GM12891 (cell line): ENCODE measurements around the gene CNPY1.

Source experiments
- POLR2A ChIP-seq: IDR thresholded peaks from 2 replicates; pipeline ENCODE4 v1.6.1; 2011; ENCODE audit warnings: low read depth, low read length, control low read depth
- POLR2AphosphoS5 ChIP-seq: IDR thresholded peaks from 2 replicates; pipeline ENCODE4 v1.6.1; 2011; ENCODE audit warnings: low read depth, low read length, control low read depth
- TAF1 ChIP-seq: IDR thresholded peaks from 2 replicates; pipeline ENCODE4 v1.6.1; 2011; ENCODE audit warnings: low read depth, low read length, control low read depth

DNA sequence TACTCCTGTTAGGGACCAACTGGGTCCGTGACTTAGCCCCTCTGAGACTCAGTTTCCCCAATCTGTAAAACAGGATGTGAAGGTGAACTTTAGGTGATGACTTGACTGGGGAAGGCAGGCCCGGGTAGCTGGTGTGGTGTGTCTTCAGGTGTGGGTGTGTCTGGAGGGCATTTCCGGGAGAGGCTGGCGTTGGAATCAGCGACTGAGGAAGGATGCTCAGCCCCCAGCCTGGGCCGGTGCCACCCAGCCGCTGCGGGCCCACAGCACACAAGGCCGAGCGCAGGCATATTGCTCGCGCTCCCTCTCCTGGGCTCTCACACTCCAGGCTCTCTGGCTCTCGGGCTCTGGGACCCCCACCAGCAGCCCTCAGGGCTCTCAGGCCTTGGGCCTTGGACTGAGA, 31.7 kb upstream of the CNPY1 start:
- TF ChIP-seq POLR2A (no peak), POLR2AphosphoS5 (no peak), TAF1 (no peak)
